B cell (primary cell): ENCODE results near the gene ZEB2. TPM values are rescaled to one million over a fixed set of nuclear protein-coding genes. Genes with fewer than 3 reads are reported as not detected.

ENCODE experiments used
- ATAC-seq: fragments of 200-7000 bp; cut with Tn5 transposase; one replicate; pipeline ENCODE4 v1.10.0; 2021; ENCODE audit warnings: low read depth, mild to moderate bottlenecking, moderate number of reproducible peaks, moderate library complexity
- CTCF ChIA-PET: fragments of 350-600 bp; sonication (Branson Sonifier 250); formaldehyde crosslinking; loops from one replicate; lab custom pipeline; 2021; ENCODE audit warnings: antibody characterized with exemption, inconsistent platforms; lab: Charles Lee
- POLR2A ChIA-PET: fragments of 350-600 bp; sonication (Branson Sonifier 250); formaldehyde crosslinking; loops from one replicate; lab custom pipeline; 2021; ENCODE audit warnings: antibody characterized with exemption; lab: Charles Lee
- DNase-seq: peaks from one replicate; pipeline ENCODE4 v3.0.0; 2013
- H2AFZ ChIP-seq: 2 replicates; pipeline ENCODE4 v1.6.1; 2012; ENCODE audit warnings: mild to moderate bottlenecking, low read depth, low read length; ENCODE audit not compliant: insufficient read depth, poor library complexity, severe bottlenecking
- H3K27ac ChIP-seq, 2 donors: 1 replicate in 1 of 2; 2 replicates in 1 of 2; pipeline ENCODE4 v1.5.1; 2012 to 2013; ENCODE audit warnings: low read length in 2 of 2, mild to moderate bottlenecking in 2 of 2, moderate library complexity in 1 of 2
- H3K27me3 ChIP-seq, 4 experiments: fragments of 200-600 bp in 1 of 4; sonication (generic) in 1 of 4; replicated peaks in 1 of 4; 1 replicate in 2 of 4; 2 replicates in 2 of 4; pipeline versions ENCODE4 v1.6.1 to v1.7.0; 2013 to 2016; ENCODE audit warnings: low read length in 3 of 4, mild to moderate bottlenecking in 2 of 4, mixed read lengths in 1 of 4, moderate library complexity in 1 of 4; ENCODE audit not compliant: insufficient read depth in 4 of 4, control insufficient read depth in 3 of 4; ENCODE audit errors: control extremely low read depth in 1 of 4
- H3K36me3 ChIP-seq, 2 experiments: replicated peaks in 1 of 2; 1 replicate in 1 of 2; 2 replicates in 1 of 2; pipeline versions ENCODE4 v1.6.1 to v1.7.1; 2013; ENCODE audit warnings: low read length in 1 of 2; ENCODE audit not compliant: insufficient read depth in 2 of 2, control insufficient read depth in 1 of 2; ENCODE audit errors: control extremely low read depth in 1 of 2, extremely low read depth in 1 of 2
- H3K4me1 ChIP-seq, 2 donors: fragments of 200-600 bp in 1 of 2; sonication (generic) in 1 of 2; 1 replicate in 1 of 2; 2 replicates in 1 of 2; pipeline versions ENCODE4 v1.5.1 to v1.6.1; 2013 to 2017; ENCODE audit warnings: low read length in 2 of 2; ENCODE audit not compliant: control insufficient read depth in 2 of 2, insufficient read depth in 2 of 2
- H3K4me2 ChIP-seq: replicated peaks from 2 replicates; pipeline ENCODE3; 2012; ENCODE audit warnings: mild to moderate bottlenecking, low read depth, low read length; ENCODE audit not compliant: poor library complexity, severe bottlenecking
- H3K4me3 ChIP-seq, 5 experiments: fragments of 200-600 bp in 1 of 5; sonication (generic) in 1 of 5; 1 replicate in 3 of 5; 2 replicates in 2 of 5; pipeline versions ENCODE4 v1.5.1 to v1.7.0; 2011 to 2016; ENCODE audit warnings: low read length in 4 of 5, mild to moderate bottlenecking in 4 of 5, low read depth in 2 of 5, control low read depth in 1 of 5, moderate library complexity in 1 of 5; ENCODE audit not compliant: insufficient read depth in 1 of 5; ENCODE audit errors: control extremely low read depth in 1 of 5, extremely low read depth in 1 of 5
- H3K79me2 ChIP-seq: fragments of 200-600 bp; sonication (generic); one replicate; pipeline ENCODE4 v1.6.0; 2016; ENCODE audit warnings: low read length; ENCODE audit not compliant: control insufficient read depth, insufficient read depth
- H3K9ac ChIP-seq: fragments of 200-600 bp; sonication (generic); 2 replicates; pipeline ENCODE4 v1.6.1; 2017; ENCODE audit warnings: mild to moderate bottlenecking, low read length, moderate library complexity
- H3K9me3 ChIP-seq, 3 donors: one replicate each; pipeline versions ENCODE4 v1.6.1 to v1.7.1; 2013; ENCODE audit warnings: low read length in 2 of 3; ENCODE audit not compliant: control insufficient read depth in 2 of 3, insufficient read depth in 1 of 3; ENCODE audit errors: control extremely low read depth in 1 of 3
- H4K20me1 ChIP-seq: 2 replicates; pipeline ENCODE4 v1.6.0; 2012; ENCODE audit warnings: mild to moderate bottlenecking, low read length; ENCODE audit not compliant: insufficient read depth, control insufficient read depth, poor library complexity, severe bottlenecking
- H3K27ac Mint-ChIP-seq: one replicate; pipeline ENCODE4 v1.8.0; 2021; ENCODE audit warnings: mixed read lengths
- H3K27me3 Mint-ChIP-seq: one replicate; pipeline ENCODE4 v1.8.0; 2021; ENCODE audit warnings: mixed read lengths
- H3K4me1 Mint-ChIP-seq: one replicate; pipeline ENCODE4 v1.8.0; 2021; ENCODE audit warnings: mixed read lengths
- H3K4me3 Mint-ChIP-seq: one replicate; pipeline ENCODE4 v1.8.0; 2021; ENCODE audit warnings: mixed read lengths
- H3K9me3 Mint-ChIP-seq: one replicate; pipeline ENCODE4 v1.8.0; 2022; ENCODE audit warnings: mixed read lengths; ENCODE audit not compliant: insufficient read depth
- CTCF ChIP-seq: fragments of 200-600 bp; IDR thresholded peaks from one replicate; pipeline ENCODE4 v1.8.0; 2022; ENCODE audit warnings: antibody characterized with exemption, mild to moderate bottlenecking
- EZH2 ChIP-seq: IDR thresholded peaks from 2 replicates; pipeline ENCODE4 v1.6.1; 2012; ENCODE audit warnings: borderline replicate concordance, low read depth, mild to moderate bottlenecking, moderate library complexity, low read length; ENCODE audit not compliant: insufficient read depth, poor library complexity, severe bottlenecking
- WGBS: methylation state at CpG from one replicate; pipeline ENCODE4 v1.1.5; 2013; ENCODE audit warnings: missing lambda C conversion rate; ENCODE audit not compliant: insufficient coverage; 5-methylcytosine and 5-hydroxymethylcytosine counted together
- intact Hi-C: fragments of 100-400 bp; cut with micrococcal nuclease; formaldehyde crosslinking; loops from one replicate; pipeline ENCODE4 v1.10.0; 2022
- polyA plus RNA-seq: library from polyadenylated mRNA; depleted of rRNA; stranded (reverse); fragments of >200 nt; gene quantifications from 2 replicates; pipeline ENCODE4 v1.2.3, GENCODE V29; 2012
- total RNA-seq, 2 donors: library from RNA; stranded (reverse); fragments of 120-200 nt in 1 of 2; gene quantifications; 1 replicate in 1 of 2; 2 replicates in 1 of 2; pipeline versions ENCODE4 v1.2.3 to v1.2.4, GENCODE V29; 2013 to 2022

The ZEB2 gene
- total and polyA plus RNA-seq, 2 donors (not counting 1 experiment from before 2014, with no cell fraction given): 56.3 to 217 TPM

- Mint-ChIP-seq H3K27ac (no peak overlapping the region), H3K27me3 (no peaks in the 10 kb centered on the region), H3K9me3 (no peaks in the 10 kb centered on the region), H3K4me1 (peaks cover 1% of the 10 kb centered on the region), H3K4me3 (no peak overlapping the region)
- WGBS: 100% methylated on average over 5 of the region's 6 CpGs
- TF ChIP-seq CTCF: no peak
- no peak for TF ChIP-seq EZH2
- Histone ChIP-seq H3K4me2 (no peak overlapping the region), H3K9ac (no peak overlapping the region), H3K4me3 (no peak overlapping the region), H3K9me3 (no peaks in the 10 kb centered on the region), H3K27me3 (no peaks in the 10 kb centered on the region), H3K36me3 (peaks cover 2 to 83% of the 10 kb centered on the region in 2 experiments), H3K4me1 (no peaks in the 10 kb centered on the region), H3K79me2 (peaks cover 2% of the 10 kb centered on the region), H4K20me1 (no peaks in the 10 kb centered on the region), H2AFZ (no peak overlapping the region), H3K27ac (no peak overlapping the region)
- ATAC-seq (no peak), DNase-seq (no peak)
- POLR2A ChIA-PET: no interaction called here
- intact Hi-C loops: no loop called here
- CTCF ChIA-PET: no interaction called here
Observed at GRCh38 chr2:144396318-144396717, 123.6 kb downstream of the ZEB2 start.

GRCh38 chr2:144390424-144391020, 129.4 kb downstream of the ZEB2 start:
- no CpG with 5 or more reads among the region's 1 CpG for WGBS
- Histone ChIP-seq H3K36me3 (peaks cover 2 to 45% of the 10 kb centered on the region in 2 experiments), H3K9ac (no peak overlapping the region), H3K27ac (no peak overlapping the region), H3K4me2 (no peak overlapping the region), H2AFZ (no peak overlapping the region), H3K4me3 (no peak overlapping the region), H3K4me1 (no peaks in the 10 kb centered on the region), H3K9me3 (no peaks in the 10 kb centered on the region), H3K27me3 (no peaks in the 10 kb centered on the region), H3K79me2 (no peaks in the 10 kb centered on the region), H4K20me1 (no peaks in the 10 kb centered on the region)
- Mint-ChIP-seq H3K9me3 (no peaks in the 10 kb centered on the region), H3K27ac (no peak overlapping the region), H3K27me3 (no peaks in the 10 kb centered on the region), H3K4me3 (no peak overlapping the region), H3K4me1 (no peaks in the 10 kb centered on the region)
- ChIA-PET CTCF (no interaction called here), POLR2A (no interaction called here)
- intact Hi-C loops: no loop called here
- ATAC-seq: no peak
- TF ChIP-seq EZH2 (no peak), CTCF (no peak)
- DNase-seq: no peak
